ENCODE data around the gene PNPLA7.

The PNPLA7 gene

DNA sequence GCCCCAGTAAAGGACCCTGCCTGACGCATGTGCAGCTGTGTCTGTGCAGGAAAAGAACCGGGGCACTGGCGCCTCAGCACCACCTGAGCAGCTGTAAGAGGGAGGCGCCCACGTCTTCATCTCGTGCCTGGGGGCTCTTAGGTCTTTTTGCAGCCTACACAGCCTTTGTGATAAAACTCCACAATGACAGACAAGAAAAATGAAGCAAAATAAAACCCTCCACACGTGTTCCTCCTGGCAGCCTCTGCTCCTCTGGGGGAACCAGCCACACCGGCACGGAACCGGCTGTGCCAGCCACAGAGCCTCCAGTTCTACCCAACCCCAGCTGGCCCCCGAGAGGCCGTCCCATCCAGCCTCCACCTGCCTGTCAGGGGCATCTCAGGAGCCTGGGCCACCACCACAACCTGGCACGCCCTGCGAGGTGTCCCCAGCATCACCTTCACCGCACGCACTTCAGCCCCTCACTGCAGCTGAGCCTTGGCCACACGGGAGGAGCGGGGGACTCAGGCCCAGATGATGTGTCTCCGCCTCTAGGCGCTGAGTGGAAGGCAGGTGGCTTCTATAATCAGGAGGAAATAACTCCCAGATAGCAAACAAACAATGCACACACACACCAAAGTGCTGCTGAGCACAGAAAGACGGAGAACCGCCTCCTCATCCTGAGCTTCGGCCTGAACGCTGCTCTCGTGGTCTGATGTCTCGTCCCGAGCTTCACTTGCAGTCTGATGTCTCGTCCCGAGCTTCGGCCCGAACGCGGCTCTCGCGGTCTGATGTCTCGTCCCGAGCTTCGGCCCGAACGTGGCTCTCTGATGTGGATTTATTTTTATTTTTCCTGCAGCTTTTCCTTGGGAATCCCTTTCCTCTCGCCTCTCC is 62.5 kb downstream of the PNPLA7 start:
- Histone ChIP-seq H3K4me2 (ENCODE audit: low read length) (no peak overlapping the region), H3K4me3 (ENCODE audit: low read depth, low read length) (no peak overlapping the region), H3K9me3 (ENCODE audit: control insufficient read depth, low read length) (no peaks in the 10 kb centered on the region), H3K27me3 (ENCODE audit: control insufficient read depth, insufficient read depth, low read length) (no peaks in the 10 kb centered on the region), H3K9ac (no peak overlapping the region), H3K4me1 (no peaks in the 10 kb centered on the region), H3K27ac (no peak overlapping the region), H3K36me3 (ENCODE audit: control insufficient read depth, insufficient read depth, low read length) (no peaks in the 10 kb centered on the region), H2AFZ (no peak overlapping the region), H3K79me2 (no peaks in the 10 kb centered on the region)
- TF ChIP-seq, protein P1, sequence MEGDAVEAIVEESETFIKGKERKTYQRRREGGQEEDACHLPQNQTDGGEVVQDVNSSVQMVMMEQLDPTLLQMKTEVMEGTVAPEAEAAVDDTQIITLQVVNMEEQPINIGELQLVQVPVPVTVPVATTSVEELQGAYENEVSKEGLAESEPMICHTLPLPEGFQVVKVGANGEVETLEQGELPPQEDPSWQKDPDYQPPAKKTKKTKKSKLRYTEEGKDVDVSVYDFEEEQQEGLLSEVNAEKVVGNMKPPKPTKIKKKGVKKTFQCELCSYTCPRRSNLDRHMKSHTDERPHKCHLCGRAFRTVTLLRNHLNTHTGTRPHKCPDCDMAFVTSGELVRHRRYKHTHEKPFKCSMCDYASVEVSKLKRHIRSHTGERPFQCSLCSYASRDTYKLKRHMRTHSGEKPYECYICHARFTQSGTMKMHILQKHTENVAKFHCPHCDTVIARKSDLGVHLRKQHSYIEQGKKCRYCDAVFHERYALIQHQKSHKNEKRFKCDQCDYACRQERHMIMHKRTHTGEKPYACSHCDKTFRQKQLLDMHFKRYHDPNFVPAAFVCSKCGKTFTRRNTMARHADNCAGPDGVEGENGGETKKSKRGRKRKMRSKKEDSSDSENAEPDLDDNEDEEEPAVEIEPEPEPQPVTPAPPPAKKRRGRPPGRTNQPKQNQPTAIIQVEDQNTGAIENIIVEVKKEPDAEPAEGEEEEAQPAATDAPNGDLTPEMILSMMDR (IDR thresholded peaks at IDR 0.05), result no peak

DNA sequence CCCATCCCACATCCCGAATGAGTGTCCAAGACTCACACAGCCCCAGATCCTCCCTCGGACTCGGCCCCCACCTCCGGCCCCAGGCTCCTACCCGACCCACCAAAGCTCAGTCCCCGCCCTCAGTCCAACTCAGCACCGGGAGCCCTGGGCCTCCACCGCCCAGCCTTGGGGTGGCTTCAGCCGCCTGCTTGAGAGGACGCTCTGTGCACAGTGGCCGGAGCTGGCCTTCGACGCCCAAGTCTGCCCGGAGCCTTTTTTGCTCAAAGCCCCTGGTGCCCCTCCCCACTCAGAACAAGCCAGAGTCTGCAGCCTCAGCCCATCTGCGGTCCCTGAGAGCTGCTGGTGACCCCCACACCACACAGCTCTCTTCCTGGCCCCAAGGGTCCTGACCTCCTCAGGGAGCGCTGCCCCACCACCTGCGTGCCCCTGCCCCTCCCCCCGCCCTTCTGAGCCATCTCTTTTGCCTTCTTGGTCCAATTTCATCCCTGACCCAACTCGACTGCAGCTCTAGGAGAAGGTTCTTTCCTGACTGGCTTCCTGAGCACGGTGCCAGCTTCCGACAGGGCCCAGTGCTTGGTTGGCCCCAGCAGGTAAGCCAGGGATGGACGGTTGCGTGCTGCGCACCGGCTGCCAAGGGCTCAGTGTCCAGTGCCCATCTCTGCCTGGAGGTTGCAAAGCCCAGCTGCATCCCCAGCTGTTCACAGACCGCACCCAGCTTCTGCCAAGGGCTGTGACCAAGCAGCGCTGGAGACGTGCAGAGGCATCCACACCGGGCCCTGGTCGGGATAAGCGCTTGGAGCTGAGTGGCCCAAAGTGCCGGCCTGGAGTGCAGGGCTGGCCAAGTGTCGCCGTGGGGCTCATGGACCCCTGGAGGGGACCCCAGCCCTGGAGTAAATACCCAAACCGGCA is 63.4 kb downstream of the PNPLA7 start:
- no peaks in the 10 kb centered on the region for H3K79me2 ChIP-seq
- TF ChIP-seq, protein P1 (IDR thresholded peaks at IDR 0.05), result no peak
- no peak overlapping the region for H3K4me3 ChIP-seq (ENCODE audit: low read depth, low read length)
- no peaks in the 10 kb centered on the region for H3K9me3 ChIP-seq (ENCODE audit: control insufficient read depth, low read length)
- no peak overlapping the region for H3K27ac ChIP-seq
- no peaks in the 10 kb centered on the region for H3K36me3 ChIP-seq (ENCODE audit: control insufficient read depth, insufficient read depth, low read length)
- H3K27me3 ChIP-seq (ENCODE audit: control insufficient read depth, insufficient read depth, low read length), result no peaks in the 10 kb centered on the region
- H3K9ac ChIP-seq, result no peak overlapping the region
- no peak overlapping the region for H3K4me2 ChIP-seq (ENCODE audit: low read length)
- H2AFZ ChIP-seq, result no peak overlapping the region
- no peaks in the 10 kb centered on the region for H3K4me1 ChIP-seq

DNA sequence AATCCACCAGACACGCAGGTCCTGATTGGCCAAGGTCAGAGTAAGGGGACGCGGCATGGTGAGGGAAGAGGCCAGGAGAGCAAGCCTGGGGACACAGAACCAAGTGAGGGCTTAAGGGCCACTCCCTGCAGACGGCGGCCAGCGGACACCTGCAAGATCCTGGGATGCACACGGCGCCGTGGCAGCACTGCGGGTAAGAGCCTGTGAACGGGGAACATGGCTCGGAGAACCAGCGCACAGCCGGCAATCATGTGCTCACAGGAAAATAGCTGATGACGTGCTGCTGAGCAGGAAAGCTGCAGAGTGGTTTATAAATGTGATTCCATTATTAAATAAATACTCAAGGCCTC is 64.1 kb downstream of the PNPLA7 start:
- no peaks in the 10 kb centered on the region for H3K27me3 ChIP-seq (ENCODE audit: control insufficient read depth, insufficient read depth, low read length)
- no peaks in the 10 kb centered on the region for H3K4me1 ChIP-seq
- no peak overlapping the region for H2AFZ ChIP-seq
- H3K4me3 ChIP-seq (ENCODE audit: low read depth, low read length), result no peak overlapping the region
- no peak overlapping the region for H3K27ac ChIP-seq
- no peaks in the 10 kb centered on the region for H3K79me2 ChIP-seq
- TF ChIP-seq, protein P1 (IDR thresholded peaks at IDR 0.05), result no peak
- H3K9ac ChIP-seq, result no peak overlapping the region
- no peaks in the 10 kb centered on the region for H3K9me3 ChIP-seq (ENCODE audit: control insufficient read depth, low read length)
- H3K36me3 ChIP-seq (ENCODE audit: control insufficient read depth, insufficient read depth, low read length), result no peaks in the 10 kb centered on the region
- no peak overlapping the region for H3K4me2 ChIP-seq (ENCODE audit: low read length)

DNA sequence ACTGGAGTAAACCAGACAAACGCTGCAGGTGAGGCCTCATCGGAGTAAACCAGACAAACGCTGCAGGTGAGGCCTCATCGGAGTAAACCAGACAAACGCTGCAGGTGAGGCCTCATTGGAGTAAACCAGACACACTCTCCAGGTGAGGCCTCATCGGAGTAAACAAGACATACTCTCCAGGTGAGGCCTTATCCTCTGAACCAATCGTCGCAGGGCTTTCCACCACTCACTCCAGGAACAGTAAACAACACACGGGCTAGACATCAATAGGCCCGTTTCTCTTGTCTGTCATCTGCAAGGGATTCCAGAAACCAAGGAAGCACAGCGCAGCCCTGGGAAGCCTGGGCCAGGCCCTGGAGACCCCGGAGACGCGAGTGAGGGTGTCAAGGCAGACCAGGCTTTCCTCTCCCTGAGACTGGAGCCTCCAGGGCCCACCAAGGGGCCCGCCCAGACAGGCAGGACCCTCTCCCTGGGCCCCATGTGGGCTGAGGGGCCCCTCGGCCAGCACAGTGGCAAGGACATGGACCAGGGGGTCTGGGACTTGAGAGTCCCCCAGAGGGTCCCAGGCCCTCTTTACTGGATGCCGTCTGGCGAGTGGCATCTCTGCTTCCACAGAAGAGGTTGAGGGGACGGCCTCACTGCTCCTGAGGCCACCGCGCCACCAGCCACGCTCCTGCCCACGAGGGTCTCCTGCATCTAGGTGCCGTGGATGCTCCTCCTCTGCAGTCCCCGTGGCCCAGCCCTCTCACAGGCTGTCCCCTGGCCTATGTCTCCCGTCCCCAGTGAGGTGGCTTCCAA is 64.7 kb downstream of the PNPLA7 start:
- H3K9me3 ChIP-seq (ENCODE audit: control insufficient read depth, low read length), result no peaks in the 10 kb centered on the region
- TF ChIP-seq, protein P1 (IDR thresholded peaks at IDR 0.05), result no peak
- no peaks in the 10 kb centered on the region for H3K36me3 ChIP-seq (ENCODE audit: control insufficient read depth, insufficient read depth, low read length)
- no peaks in the 10 kb centered on the region for H3K27me3 ChIP-seq (ENCODE audit: control insufficient read depth, insufficient read depth, low read length)
- no peak overlapping the region for H3K4me2 ChIP-seq (ENCODE audit: low read length)
- H3K79me2 ChIP-seq, result no peaks in the 10 kb centered on the region
- H3K9ac ChIP-seq, result no peak overlapping the region
- H3K4me3 ChIP-seq (ENCODE audit: low read depth, low read length), result no peak overlapping the region
- H3K4me1 ChIP-seq, result no peaks in the 10 kb centered on the region
- no peak overlapping the region for H3K27ac ChIP-seq
- no peak overlapping the region for H2AFZ ChIP-seq

Measured in parathyroid adenoma (tissue), 2 donors.